ENCODE data around the gene ABCC6.

The ABCC6 gene

GRCh38 chr16:16120382-16121184, 102.7 kb downstream of the ABCC6 start:
- no peak for TF ChIP-seq CTCF (IDR thresholded peaks at IDR 0.05; ENCODE audit: insufficient read depth, low read depth, low read length, missing control alignments)
- H3K4me3 ChIP-seq (ENCODE audit: low read depth, low read length), result no peak overlapping the region
- DNase-seq (ENCODE audit: low read depth), result no peak

GRCh38 chr16:16120044-16120381, 103.3 kb downstream of the ABCC6 start:
- DNase-seq (ENCODE audit: low read depth), result no peak
- no peak for TF ChIP-seq CTCF (IDR thresholded peaks at IDR 0.05; ENCODE audit: insufficient read depth, low read depth, low read length, missing control alignments)
- no peak overlapping the region for H3K4me3 ChIP-seq (ENCODE audit: low read depth, low read length)

- DNase-seq (ENCODE audit: low read depth), result no peak
- no peak for TF ChIP-seq CTCF (IDR thresholded peaks at IDR 0.05; ENCODE audit: insufficient read depth, low read depth, low read length, missing control alignments)
- H3K4me3 ChIP-seq (ENCODE audit: low read depth, low read length), result no peak overlapping the region
Observed at GRCh38 chr16:16118337-16118736, 105.0 kb downstream of the ABCC6 start.

GRCh38 chr16:16116841-16117240, 106.5 kb downstream of the ABCC6 start:
- no peak for TF ChIP-seq CTCF (IDR thresholded peaks at IDR 0.05; ENCODE audit: insufficient read depth, low read depth, low read length, missing control alignments)
- H3K4me3 ChIP-seq (ENCODE audit: low read depth, low read length), result no peak overlapping the region
- no peak for DNase-seq (ENCODE audit: low read depth)

- no peak for TF ChIP-seq CTCF (IDR thresholded peaks at IDR 0.05; ENCODE audit: insufficient read depth, low read depth, low read length, missing control alignments)
- H3K4me3 ChIP-seq (ENCODE audit: low read depth, low read length), result no peak overlapping the region
- DNase-seq (ENCODE audit: low read depth), result no peak
Observed at GRCh38 chr16:16113076-16113475, 110.2 kb downstream of the ABCC6 start.

- no peak overlapping the region for H3K4me3 ChIP-seq (ENCODE audit: low read depth, low read length)
- no peak for DNase-seq (ENCODE audit: low read depth)
- TF ChIP-seq CTCF (IDR thresholded peaks at IDR 0.05; ENCODE audit: insufficient read depth, low read depth, low read length, missing control alignments), result no peak
Observed at GRCh38 chr16:16112450-16113053, 110.7 kb downstream of the ABCC6 start.
